Measurements from ENCODE around the gene SHMT1. TPM values are rescaled to one million over a fixed set of nuclear protein-coding genes. Genes with fewer than 3 reads are reported as not detected.
"Not testable (repeated sequence)": the region's sequence is repeated elsewhere in the genome, so short reads cannot be mapped to it uniquely, and the experiment has no call there.

The SHMT1 gene
- 10 to 100 TPM; 30.0 to 49.3 (median 30.9) TPM for total RNA-seq
- long read RNA-seq, donor 1, transcript SHMT1-201 (12 exons, 2,464 nt), result major isoform, 17 of 42 reads
- long read RNA-seq, donor 1, transcript SHMT1-203 (11 exons, 1,656 nt), result minor isoform, 7 of 42 reads
- long read RNA-seq, donor 1, partial matches to known transcripts, result 3 of 42 reads
- long read RNA-seq, donor 1, other reads (novel, unspliced or antisense), result 15 of 42 reads
- long read RNA-seq, donor 2, transcript SHMT1-201 (12 exons, 2,464 nt), result major isoform, 23 of 38 reads
- long read RNA-seq, donor 2, transcript SHMT1-203 (11 exons, 1,656 nt), result minor isoform, 5 of 38 reads
- long read RNA-seq, donor 2, partial matches to known transcripts, result 2 of 38 reads
- long read RNA-seq, donor 2, other reads (novel, unspliced or antisense), result 7 of 38 reads

DNA sequence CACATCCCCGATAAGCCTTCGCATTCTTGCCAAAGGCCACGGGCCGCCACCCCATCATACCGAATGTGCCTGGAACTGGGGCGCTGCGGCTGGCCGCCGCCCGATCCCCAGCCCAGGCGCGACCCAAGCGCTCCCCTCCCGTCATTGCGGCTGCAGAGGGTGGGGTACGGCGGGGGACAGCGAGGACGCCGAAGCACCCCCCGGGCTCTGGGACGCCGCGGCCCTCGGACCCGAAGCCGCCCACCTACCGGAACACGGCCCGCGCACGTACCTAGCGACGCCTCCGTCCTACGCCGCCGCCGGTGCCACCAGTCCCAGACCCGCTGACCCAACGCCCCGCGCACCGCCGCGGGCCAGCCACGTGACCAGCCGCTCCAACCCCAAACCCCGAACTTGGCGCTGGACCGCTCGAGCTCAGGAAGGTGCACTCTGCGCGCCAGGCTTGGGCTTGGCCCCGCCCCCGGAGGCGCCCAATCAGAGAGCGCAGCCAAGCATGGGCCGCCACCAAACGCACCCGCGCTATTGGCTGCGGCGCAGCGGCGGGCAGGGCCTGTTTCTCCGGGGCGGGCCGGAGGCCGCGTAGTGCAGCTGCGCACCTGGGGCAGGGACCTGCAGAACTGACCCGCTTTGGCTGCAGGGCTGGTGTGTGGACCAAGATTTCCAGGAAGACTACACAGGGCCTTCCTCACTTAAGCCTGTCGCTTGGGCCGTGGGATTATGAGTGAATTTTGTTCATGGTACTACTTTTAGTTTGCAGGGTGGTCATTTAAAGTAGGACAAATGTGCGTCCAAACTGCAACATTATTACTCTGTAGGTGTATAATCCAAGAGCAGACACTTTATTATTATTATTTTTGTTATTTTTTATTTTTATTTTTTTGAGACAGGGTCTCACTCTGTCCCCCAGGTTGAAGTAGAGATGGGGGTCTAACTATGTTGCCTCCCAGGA is at the start of gene SHMT1:
TSS of gene SHMT1 (minus strand) at position 450 of the 949 bp plus-strand sequence. CDS start 7,569 bp downstream, outside the sequence.
- peak; percentile 100 for ATAC-seq
- Histone ChIP-seq H3K9me3 (no peaks in the 10 kb centered on the region), H3K4me3 (peak within 1 kb of the TSS; percentile 54), H3K4me1 (ENCODE audit: low read depth) (peaks cover 7% of the 10 kb centered on the region), H3K36me3 (ENCODE audit: low read depth) (no peaks in the 10 kb centered on the region)
- TF ChIP-seq, protein P1, sequence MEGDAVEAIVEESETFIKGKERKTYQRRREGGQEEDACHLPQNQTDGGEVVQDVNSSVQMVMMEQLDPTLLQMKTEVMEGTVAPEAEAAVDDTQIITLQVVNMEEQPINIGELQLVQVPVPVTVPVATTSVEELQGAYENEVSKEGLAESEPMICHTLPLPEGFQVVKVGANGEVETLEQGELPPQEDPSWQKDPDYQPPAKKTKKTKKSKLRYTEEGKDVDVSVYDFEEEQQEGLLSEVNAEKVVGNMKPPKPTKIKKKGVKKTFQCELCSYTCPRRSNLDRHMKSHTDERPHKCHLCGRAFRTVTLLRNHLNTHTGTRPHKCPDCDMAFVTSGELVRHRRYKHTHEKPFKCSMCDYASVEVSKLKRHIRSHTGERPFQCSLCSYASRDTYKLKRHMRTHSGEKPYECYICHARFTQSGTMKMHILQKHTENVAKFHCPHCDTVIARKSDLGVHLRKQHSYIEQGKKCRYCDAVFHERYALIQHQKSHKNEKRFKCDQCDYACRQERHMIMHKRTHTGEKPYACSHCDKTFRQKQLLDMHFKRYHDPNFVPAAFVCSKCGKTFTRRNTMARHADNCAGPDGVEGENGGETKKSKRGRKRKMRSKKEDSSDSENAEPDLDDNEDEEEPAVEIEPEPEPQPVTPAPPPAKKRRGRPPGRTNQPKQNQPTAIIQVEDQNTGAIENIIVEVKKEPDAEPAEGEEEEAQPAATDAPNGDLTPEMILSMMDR (IDR thresholded peaks at IDR 0.05), result no peak
- peak; percentile 95 to 97 (median 96) for DNase-seq
- intact Hi-C loops (cut with DNase I, micrococcal nuclease), result no loop called here

DNA sequence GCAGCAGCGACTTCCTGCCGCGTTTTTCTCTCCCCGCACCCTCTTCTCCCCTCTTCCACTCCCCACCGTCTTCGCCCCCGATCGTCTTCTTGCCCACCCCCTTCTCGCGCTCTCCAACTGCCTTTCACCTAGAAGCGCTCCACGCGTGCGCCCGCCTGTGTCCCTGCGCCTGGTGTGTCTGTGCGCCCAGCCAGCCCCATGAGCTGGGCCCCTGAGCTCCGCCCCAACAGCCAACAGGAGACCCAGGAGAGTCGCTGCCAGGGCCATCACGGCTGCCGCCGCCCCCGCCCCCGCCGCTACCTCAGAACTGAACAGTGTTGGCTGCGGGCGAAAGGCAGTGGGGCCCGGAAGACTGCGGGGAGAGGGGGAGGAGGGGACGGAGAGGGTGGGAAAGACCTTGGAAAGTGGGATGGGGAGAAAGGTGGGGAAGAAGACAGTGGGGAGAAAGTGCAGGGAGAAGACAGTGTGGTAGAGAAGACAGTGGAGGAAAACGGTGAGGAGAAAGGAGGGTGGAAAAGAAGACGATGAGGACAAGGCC is 48.7 kb upstream of the SHMT1 start:
- H3K4me1 ChIP-seq (ENCODE audit: low read depth); DNase-seq; H3K9me3 ChIP-seq; intact Hi-C loops (cut with DNase I, micrococcal nuclease); H3K36me3 ChIP-seq (ENCODE audit: low read depth); H3K4me3 ChIP-seq: not testable (repeated sequence)
- peak; percentile 95 for ATAC-seq

DNA sequence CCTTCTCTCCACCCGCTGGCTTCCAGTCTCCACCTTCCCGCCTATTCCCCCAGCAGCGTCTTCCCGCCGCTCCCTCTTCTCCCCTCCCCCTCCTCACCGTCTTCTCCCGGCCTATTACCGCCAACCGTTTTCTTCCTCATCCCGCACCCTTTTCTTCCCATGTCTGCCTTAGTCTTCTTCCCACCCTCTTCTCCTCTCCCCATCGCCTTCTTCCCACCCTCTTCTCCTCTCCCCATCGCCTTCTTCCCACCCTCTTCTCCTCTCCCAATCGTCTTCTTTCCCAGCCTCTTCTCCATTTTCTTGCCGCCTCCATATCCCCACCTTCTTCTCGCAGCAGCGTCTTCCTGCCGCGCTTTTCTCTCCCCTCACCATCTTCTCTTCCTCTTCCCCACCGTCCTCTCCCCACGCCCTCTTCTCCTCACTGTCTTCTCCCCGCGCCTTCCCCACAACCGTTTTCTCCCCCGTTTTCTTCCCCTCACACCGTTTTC is 48.1 kb upstream of the SHMT1 start:
- H3K36me3 ChIP-seq (ENCODE audit: low read depth); H3K4me1 ChIP-seq (ENCODE audit: low read depth); H3K4me3 ChIP-seq; H3K9me3 ChIP-seq; intact Hi-C loops (cut with DNase I, micrococcal nuclease): not testable (repeated sequence)
- ATAC-seq (peak; percentile 69), DNase-seq (peak in 2 of 3 donors; percentile 29 to 60)

DNA sequence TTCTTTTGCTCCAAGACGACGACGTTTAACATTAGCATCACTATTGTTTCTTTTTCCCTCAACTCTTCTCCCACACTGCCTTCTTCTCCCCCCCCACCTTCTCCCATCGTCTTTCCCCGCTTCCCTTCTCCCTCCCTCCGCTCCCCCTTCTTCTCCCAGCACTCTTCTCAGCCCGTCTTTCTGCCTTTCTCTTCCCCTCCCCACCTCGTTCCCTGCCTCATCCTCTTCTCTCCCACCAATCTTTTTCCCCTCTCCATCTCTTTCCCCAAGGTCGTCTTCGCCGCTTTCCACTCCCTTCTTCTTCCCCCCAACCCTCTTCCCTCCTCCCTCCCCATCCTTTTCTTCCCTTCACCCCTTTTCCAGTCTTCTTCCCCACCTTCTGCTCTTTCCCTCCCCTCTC is 47.4 kb upstream of the SHMT1 start:
- intact Hi-C loops (cut with DNase I, micrococcal nuclease); ATAC-seq; H3K4me3 ChIP-seq; H3K36me3 ChIP-seq (ENCODE audit: low read depth); DNase-seq; H3K9me3 ChIP-seq; H3K4me1 ChIP-seq (ENCODE audit: low read depth): not testable (repeated sequence)

DNA sequence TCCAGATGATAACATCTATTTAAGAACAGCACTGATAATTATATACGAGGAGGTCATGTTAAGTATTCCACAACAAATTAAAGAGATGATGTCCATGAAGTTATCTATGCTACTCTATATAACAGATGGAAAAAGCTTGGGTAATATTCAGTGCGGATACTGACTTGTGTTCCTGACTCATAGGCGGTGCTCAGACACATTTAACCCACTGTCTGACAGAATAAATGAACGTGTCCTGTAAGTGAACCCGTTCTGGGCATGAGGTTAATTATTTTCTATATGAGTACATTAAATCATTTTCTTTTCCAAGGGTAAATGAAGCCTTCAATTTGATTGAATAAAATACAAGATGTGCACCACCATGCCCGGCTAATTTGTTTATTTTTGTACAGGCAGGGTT is 46.0 kb upstream of the SHMT1 start:
- intact Hi-C loops (cut with DNase I, micrococcal nuclease); ATAC-seq; H3K4me3 ChIP-seq; H3K4me1 ChIP-seq (ENCODE audit: low read depth); DNase-seq; H3K9me3 ChIP-seq; H3K36me3 ChIP-seq (ENCODE audit: low read depth): not testable (repeated sequence)

DNA sequence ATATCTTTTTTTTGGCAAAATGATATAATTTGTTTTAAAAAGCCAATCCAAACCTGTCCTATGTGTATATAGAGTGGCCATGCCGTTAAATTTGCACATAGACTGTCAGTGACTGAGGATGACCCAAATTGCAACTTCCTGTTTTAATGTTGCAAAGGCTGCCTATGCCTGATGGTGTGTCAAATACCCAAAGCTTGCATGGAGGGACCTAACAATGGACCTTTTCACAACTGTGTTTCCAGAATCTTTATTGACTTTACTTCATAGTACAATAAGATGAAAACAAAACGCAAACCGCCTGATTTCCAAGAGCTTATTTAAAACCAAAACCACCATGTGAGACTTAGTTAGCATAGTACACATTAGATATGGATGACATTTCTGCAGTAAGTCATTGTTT is 45.6 kb upstream of the SHMT1 start:
- ATAC-seq; H3K36me3 ChIP-seq (ENCODE audit: low read depth); H3K9me3 ChIP-seq; DNase-seq; intact Hi-C loops (cut with DNase I, micrococcal nuclease); H3K4me3 ChIP-seq; H3K4me1 ChIP-seq (ENCODE audit: low read depth): not testable (repeated sequence)

DNA sequence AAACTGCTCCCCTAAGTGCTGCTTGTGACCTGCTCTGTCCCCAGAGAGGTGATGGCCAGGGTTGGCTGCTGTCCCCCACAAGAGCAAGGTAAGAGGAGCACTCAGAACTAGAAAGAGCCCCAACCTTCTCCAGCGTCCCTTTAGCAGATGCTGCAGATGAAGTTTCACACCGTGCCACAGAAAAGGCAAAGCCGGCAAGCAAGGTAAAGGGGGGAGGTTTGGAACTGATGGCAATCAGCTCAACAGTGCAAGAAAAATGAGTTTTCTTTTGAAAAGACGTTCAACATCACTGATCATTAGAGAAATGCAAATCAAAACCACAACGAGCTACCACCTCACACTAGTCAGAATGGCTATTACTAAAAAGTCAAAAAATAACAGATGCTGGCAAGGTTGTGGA is 40.3 kb upstream of the SHMT1 start:
- H3K36me3 ChIP-seq (ENCODE audit: low read depth); ATAC-seq; DNase-seq; H3K9me3 ChIP-seq; intact Hi-C loops (cut with DNase I, micrococcal nuclease); H3K4me1 ChIP-seq (ENCODE audit: low read depth); H3K4me3 ChIP-seq: not testable (repeated sequence)

DNA sequence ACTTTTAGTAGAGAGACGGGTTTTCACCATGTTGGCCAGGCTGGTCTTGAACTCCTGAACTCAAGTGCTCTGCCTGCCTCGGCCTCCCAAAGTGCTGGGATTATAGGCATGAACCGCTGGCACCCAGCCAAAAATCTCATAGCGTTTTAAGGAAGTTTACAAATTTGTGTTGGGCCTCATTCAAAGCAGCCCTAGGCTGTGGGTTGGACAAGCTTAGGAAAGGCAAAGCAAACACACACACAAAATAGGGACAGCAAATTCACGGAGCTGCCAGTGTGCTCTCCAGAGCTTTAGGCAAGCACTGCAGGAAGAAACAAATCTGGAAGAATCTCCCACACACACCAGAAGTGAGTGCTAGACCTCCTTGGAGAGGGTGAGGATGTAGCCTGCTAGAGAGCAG is 39.8 kb upstream of the SHMT1 start:
- H3K4me3 ChIP-seq; H3K4me1 ChIP-seq (ENCODE audit: low read depth); H3K36me3 ChIP-seq (ENCODE audit: low read depth); DNase-seq; intact Hi-C loops (cut with DNase I, micrococcal nuclease); H3K9me3 ChIP-seq: not testable (repeated sequence)
- ATAC-seq, result peak; percentile 15

DNA sequence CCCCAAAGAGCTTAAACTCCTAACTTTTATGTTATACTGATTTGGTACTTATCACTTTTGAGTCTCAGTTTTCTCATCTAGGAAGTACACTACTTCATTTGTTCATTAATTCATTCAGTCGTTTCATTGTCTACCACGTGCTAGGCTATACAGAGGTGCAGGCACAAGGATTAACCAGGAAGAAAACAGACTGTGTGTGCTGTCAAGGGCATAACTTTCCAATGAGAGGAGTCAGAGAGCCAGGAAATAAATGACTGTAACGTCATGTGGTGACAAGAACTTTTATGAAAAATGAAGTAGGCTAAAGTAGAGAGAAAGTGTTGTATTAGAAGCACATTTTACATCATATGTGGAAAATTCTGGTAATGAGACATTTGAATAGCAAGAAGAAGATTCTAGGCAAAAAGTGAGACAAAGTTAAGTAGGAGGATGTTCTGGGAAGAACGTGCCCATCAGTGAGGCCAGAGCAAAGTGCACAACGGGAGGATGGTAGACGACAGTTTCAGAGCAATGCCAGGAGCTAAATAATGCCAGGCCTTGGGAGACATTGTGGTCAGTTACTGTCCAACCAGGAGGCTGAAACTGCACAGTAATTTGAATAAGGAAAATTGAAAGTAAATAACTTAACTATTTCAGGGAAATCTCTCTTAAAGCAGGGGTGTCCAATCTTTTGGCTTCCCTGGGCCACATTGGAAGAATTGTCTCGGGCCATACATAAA is 38.7 kb upstream of the SHMT1 start:
- H3K4me3 ChIP-seq; DNase-seq; H3K4me1 ChIP-seq (ENCODE audit: low read depth); H3K9me3 ChIP-seq; intact Hi-C loops (cut with DNase I, micrococcal nuclease); H3K36me3 ChIP-seq (ENCODE audit: low read depth): not testable (repeated sequence)
- ATAC-seq, result peak; percentile 70

DNA sequence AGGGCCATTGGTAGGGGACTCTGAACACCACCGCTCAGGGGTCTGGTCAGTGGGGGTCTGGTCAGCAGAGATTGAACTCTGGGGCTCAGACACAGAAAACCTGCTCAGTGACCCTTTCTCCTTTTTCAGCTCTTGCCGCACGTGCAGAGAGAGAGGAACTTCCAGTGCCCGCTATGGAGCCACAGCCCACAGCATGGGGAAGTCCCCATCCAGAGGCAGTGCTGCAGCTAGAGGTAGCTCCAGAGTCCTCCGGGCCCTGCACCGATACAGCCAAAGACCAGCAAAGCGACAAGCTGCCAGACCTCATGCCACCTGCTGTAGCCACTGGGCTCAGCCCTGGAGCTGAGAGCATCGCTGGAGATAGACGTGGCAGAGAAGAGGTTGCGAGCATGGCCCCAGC is 25.4 kb upstream of the SHMT1 start:
- H3K4me3 ChIP-seq; intact Hi-C loops (cut with DNase I, micrococcal nuclease); H3K4me1 ChIP-seq (ENCODE audit: low read depth); H3K36me3 ChIP-seq (ENCODE audit: low read depth); H3K9me3 ChIP-seq; DNase-seq: not testable (repeated sequence)
- ATAC-seq, result peak; percentile 36

DNA sequence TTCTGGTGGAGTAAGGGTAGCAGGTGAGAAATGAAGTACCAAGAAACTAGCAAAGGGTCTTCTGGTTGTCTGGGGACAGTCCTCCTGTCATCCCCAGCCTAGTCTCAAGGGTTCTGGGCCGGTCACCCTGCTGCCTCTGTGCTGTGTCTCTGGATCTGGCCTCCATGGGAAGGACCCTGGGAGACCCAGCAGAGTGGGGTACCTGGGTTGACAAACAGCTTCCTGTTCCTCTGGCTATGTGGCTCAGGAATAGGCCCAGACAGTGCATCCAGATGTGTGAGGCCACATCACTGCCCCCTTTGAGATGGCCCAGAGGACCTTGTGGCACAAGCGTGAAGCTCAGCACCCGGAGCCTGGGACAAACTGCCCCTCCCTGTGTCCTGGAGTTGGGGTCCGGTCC is 24.9 kb upstream of the SHMT1 start:
- H3K9me3 ChIP-seq; intact Hi-C loops (cut with DNase I, micrococcal nuclease); H3K4me3 ChIP-seq; H3K4me1 ChIP-seq (ENCODE audit: low read depth); DNase-seq; ATAC-seq; H3K36me3 ChIP-seq (ENCODE audit: low read depth): not testable (repeated sequence)

DNA sequence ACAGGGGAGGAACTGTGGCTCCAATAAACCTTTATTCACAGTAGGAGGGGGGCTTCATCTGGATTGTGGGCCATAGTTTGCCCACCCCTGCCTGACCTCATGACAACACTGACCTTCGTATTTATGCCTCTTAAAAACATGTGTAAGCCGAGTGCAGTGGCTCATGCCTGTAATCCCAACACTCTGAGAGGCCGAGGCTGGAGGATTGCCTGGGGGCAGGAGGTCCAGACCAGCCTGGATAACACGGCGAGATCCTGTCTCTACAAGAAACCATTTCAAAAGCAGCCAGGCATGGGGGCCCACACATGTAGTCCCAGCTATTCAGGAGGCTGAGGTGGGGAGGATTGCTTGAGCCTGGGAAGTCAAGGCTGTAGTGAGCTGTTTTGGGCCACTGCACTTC is 24.2 kb upstream of the SHMT1 start:
- H3K4me3 ChIP-seq; H3K4me1 ChIP-seq (ENCODE audit: low read depth); H3K9me3 ChIP-seq; ATAC-seq; DNase-seq; intact Hi-C loops (cut with DNase I, micrococcal nuclease); H3K36me3 ChIP-seq (ENCODE audit: low read depth): not testable (repeated sequence)
